Posterior cingulate gyrus (tissue), 11 donors: ENCODE measurements around the gene SGSH.

Source experiments
- DNase-seq, 10 donors: peaks; one replicate each; pipeline versions ENCODE4 v3.0.0 to v3.0.0-alpha.2; 2020 to 2021; ENCODE audit warnings: mixed read lengths in 3 of 10
- intact Hi-C: fragments of 100-400 bp; cut with DNase I; formaldehyde crosslinking; loops from one replicate; pipeline ENCODE4 v1.15.1; 2023

SGSH gene

GRCh38 chr17:80168371-80168770, 51.8 kb downstream of the SGSH start:
- DNase-seq = no peak
- intact Hi-C loops = no loop called here

GRCh38 chr17:80166446-80166845, 53.7 kb downstream of the SGSH start:
- intact Hi-C loops = no loop called here
- DNase-seq = no peak

DNA sequence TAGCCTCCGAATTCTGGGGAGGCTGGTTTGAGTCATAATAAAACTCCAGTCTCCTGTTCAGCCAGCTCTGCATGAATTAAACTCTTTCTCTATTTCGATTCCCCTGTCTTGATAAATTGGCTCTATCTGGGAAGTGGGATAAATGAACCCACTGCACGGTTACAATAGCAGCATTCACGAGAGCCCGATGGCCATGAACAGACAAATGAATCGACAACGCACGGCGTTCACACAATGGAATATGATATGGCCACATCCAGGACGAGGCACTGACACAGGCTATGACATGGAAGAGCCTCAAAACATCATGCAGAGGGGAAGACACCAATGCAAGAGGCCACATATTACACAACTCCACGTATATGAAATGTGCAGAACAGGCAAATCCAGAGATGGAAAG, 55.9 kb downstream of the SGSH start:
- intact Hi-C loops = no loop called here
- DNase-seq = peak in 2 of 10 donors; percentile 26 to 76

DNA sequence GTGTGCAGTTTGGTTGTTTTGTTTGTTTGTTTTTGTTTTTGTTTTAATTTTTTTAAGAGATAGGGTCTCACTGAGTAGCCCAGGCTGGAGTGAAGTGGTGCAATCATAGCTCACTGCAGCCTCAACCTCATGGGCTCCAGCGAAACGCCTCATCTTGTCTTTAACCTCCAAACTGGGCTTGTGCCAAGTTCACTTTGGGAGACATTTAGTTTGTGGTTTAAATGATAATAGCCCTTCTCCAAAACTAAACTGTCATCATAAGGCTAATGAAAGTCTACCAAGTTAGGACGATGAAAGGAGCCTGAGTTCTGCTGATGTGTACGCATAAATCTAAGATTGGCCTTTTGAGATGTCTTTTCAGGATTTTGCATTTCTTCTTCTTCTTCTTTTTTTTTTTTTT, 56.8 kb downstream of the SGSH start:
- intact Hi-C loops = no loop called here

GRCh38 chr17:80160536-80160935, 59.6 kb downstream of the SGSH start:
- DNase-seq = peak in 1 of 10 donors; percentile 29
- intact Hi-C loops = no loop called here

More for the DNA sequence above, 56.8 kb downstream of the SGSH start:
- no peak for DNase-seq
